ENCODE data around the gene ZNF512B.
"Not testable (repeated sequence)": the region's sequence is repeated elsewhere in the genome, so short reads cannot be mapped to it uniquely, and the experiment has no call there.

ZNF512B gene, protein sequence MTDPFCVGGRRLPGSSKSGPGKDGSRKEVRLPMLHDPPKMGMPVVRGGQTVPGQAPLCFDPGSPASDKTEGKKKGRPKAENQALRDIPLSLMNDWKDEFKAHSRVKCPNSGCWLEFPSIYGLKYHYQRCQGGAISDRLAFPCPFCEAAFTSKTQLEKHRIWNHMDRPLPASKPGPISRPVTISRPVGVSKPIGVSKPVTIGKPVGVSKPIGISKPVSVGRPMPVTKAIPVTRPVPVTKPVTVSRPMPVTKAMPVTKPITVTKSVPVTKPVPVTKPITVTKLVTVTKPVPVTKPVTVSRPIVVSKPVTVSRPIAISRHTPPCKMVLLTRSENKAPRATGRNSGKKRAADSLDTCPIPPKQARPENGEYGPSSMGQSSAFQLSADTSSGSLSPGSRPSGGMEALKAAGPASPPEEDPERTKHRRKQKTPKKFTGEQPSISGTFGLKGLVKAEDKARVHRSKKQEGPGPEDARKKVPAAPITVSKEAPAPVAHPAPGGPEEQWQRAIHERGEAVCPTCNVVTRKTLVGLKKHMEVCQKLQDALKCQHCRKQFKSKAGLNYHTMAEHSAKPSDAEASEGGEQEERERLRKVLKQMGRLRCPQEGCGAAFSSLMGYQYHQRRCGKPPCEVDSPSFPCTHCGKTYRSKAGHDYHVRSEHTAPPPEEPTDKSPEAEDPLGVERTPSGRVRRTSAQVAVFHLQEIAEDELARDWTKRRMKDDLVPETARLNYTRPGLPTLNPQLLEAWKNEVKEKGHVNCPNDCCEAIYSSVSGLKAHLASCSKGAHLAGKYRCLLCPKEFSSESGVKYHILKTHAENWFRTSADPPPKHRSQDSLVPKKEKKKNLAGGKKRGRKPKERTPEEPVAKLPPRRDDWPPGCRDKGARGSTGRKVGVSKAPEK

DNA sequence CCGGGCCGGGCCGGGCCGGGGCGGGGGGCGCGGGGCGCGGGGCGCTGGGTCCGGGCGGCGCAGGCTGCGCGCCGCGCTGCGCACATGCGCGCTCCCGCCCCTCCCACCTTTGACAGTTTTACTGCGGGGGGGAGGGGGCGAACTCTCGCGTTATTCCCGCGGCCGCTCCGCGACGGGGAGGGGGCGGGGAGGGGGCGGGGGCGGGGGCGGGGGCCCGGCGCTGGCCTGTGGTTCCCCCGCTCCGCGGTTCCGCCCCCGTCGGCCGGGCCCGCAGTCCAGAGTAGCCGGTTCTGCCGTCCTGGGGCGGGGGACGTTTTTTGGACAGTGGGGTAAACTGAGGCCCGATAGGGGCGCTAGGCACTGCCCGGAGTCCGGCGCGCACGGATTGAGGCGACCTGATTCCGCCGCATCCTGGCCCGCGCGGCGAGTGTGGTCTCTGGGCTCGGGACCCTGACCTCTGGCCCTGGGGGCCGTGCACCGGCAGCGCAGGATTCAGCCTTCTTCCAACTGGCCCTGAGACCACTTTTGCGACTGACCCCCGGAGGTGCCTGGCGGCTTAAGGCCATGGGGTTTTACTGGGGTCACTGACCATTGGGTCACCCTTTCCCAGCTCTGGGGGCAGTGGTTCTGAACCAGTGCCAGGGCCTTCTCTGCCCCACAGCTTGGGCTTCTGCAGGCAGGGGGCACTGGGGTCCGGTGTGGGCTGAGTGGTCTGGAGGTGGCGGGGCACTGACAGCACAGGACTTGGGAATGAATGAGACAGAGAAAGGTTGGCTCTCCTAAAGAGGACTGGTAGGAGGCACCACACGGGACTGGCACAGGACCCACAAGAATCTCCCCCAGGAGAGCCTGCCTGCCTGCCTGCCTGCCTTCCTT is at the start of gene ZNF512B:
Gene ZNF512B, minus strand, starts transcription at position 93 of the 876 bp plus-strand sequence. CDS start 1,980 bp downstream, outside the sequence.
- DNase-seq (ENCODE audit: low read depth in 2 of 2) = peak in 1 of 2 donors; percentile 44

DNA sequence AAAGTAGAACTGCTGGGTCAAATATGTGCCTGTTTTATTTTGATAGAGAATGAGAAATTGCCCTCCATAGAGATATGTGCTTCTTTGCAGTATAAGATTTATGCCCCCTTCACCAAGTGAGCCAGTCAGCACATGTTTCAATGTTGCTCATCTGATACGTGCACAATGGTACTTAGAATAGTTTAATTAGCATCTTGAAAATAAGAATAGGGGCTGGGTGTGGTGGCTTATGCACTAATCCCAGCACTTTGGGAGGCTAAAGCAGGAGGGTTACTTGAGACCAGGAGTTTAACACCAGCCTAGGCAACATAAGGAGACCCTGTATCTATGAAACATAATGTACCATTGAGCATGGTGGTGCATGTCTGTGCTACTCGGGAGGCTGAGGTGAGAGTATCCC is 45.9 kb upstream of the ZNF512B start:
- no peak for DNase-seq (ENCODE audit: low read depth in 2 of 2)

DNA sequence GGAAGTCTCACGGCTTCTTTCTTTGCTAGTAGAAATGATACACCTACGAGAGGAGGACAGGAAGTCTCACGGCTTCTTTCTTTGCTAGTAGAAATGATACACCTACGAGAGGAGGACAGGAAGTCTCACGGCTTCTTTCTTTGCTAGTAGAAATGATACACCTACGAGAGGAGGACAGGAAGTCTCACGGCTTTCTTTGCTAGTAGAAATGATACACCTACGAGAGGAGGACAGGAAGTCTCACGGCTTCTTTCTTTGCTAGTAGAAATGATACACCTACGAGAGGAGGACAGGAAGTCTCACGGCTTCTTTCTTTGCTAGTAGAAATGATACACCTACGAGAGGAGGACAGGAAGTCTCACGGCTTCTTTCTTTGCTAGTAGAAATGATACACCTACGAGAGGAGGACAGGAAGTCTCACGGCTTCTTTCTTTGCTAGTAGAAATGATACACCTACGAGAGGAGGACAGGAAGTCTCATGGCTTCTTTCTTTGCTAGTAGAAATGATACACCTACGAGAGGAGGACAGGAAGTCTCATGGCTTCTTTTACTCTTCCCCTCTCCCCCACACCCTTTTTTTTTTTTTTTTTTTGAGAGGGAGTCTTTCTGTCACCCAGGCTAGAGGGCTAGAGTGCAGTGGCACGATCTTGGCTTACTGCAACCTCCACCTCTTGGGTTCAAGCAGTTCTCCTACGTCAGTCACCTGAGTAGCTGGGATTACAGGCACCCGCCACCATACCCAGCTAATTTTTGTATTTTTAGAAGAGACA is 42.8 kb upstream of the ZNF512B start:
- not testable (repeated sequence) for DNase-seq (ENCODE audit: low read depth in 2 of 2)

DNA sequence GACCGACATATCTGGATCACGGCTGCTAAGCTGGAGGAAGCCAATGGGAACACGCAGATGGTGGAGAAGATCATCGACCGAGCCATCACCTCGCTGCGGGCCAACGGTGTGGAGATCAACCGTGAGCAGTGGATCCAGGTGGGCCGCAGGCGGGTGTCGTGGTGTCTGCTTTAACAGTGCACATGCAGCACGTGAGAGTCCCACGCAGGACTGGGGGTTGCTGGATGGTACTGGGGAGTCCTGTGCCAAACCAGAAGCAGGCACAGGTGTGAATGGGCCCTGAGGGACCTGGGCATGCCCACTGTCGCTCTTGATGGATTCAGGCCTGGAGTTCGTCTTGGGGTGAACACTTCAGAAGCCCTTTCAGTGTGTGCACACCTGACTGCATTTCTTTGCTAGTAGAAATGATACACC is 41.6 kb upstream of the ZNF512B start:
- no peak for DNase-seq (ENCODE audit: low read depth in 2 of 2)

DNA sequence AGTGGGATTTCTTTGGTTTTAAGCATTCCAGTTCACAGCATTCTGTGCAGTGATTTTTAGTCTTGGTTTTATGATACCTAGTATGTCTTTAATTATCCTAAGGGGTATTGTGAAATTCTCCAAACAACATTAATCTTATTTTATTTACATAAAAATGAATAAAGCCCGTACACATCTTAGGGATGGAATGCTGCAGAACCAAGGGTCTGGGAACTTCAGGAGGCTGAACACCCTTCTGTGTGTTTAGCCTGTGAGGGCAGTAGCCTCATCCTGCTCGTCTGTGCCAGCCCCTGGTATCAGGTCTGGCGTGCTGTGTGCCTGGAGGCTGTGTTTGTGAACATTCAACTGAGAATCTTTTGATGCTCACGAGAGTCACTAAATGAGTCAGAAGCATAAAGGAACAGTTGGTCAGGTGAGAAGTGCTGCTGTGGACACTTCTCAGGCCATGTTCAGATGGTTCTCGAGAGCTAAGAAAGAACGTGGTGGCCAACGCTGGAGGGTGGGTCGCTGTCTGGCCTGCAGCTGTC is 41.0 kb upstream of the ZNF512B start:
- no peak for DNase-seq (ENCODE audit: low read depth in 2 of 2)

DNA sequence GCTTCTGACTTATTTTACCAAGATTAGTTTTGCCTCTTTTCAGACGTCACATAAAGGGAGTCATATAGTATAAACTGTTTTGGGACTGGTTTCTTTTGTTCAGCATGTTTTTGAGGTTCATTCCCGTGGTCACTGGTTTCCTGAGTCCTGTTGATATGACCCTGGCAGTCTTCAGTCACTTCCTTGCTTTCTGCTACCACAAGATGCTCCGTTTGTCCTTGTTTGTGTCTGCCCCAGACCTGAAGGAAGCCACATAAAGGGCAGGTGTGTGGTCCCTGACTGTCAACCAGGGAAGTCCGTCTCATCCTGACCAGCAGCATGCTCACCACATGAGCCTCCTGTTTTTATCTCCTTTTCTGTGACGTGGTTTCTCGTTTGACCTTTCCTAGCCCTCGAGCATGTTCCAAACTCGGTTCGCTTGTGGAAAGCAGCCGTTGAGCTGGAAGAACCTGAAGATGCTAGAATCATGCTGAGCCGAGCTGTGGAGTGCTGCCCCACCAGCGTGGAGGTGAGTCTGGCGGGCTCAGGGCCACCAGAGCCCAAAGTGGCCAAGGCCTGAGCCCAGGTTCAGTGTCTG is 40.2 kb upstream of the ZNF512B start:
- DNase-seq (ENCODE audit: low read depth in 2 of 2) = no peak

DNA sequence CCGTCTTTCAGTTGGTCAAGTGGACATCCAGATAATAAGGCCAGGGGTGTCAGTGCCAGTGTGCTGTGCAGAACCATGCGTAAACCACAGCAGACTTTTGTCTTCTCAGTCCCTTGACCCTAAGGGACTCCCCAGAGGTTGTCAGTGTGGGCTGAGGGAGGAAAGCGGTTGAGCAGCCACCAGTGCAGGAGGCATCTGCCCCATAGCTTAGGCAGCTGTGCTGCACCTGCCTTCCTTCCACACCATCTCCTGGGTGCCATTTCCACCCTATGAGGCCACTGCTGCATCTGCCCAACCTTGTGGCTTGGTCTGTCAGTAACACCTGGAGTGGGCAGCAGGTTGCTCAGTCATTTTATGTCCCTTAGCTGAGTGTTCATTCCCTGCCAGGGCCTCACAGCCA is 37.2 kb upstream of the ZNF512B start:
- DNase-seq (ENCODE audit: low read depth in 2 of 2) = no peak

DNA sequence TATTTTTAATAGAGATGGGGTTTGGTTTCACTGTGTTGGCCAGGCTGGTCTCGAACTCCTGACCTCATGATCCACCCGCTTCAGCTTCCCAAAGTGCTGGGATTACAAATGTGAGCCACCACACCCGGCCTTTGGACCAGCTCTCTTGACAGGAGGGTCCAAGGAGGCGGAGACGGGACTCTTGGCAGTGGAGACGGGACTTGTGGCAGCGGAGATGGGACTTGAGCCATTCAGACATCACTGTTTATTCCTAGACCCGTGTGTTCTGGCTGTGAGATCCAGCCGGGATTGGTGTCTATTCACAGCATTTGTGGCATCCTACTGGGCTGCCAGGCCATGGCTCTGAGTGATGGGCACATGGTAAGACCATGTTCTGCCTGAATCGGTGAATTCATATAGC is 36.8 kb upstream of the ZNF512B start:
- DNase-seq (ENCODE audit: low read depth in 2 of 2) = no peak

DNA sequence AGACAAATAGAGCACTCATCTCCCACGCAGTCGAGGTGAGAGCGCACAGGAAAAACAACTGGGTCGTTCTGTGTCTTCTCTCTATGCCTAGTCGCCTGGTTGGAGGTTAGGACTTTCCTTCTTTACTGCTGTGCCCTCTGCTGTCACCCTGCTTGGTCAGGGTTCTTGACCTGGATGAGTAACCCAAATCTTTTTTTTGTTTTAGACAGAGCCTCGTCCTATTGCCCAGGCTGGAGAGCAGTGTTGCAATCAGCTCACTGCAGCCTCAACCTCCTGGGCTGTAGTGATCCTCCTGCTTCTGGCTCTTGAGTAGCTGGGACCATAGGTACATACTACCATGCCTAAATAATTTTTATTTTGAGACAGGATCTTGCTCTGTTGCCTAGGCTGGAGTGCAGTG is 35.7 kb upstream of the ZNF512B start:
- no peak for DNase-seq (ENCODE audit: low read depth in 2 of 2)

DNA sequence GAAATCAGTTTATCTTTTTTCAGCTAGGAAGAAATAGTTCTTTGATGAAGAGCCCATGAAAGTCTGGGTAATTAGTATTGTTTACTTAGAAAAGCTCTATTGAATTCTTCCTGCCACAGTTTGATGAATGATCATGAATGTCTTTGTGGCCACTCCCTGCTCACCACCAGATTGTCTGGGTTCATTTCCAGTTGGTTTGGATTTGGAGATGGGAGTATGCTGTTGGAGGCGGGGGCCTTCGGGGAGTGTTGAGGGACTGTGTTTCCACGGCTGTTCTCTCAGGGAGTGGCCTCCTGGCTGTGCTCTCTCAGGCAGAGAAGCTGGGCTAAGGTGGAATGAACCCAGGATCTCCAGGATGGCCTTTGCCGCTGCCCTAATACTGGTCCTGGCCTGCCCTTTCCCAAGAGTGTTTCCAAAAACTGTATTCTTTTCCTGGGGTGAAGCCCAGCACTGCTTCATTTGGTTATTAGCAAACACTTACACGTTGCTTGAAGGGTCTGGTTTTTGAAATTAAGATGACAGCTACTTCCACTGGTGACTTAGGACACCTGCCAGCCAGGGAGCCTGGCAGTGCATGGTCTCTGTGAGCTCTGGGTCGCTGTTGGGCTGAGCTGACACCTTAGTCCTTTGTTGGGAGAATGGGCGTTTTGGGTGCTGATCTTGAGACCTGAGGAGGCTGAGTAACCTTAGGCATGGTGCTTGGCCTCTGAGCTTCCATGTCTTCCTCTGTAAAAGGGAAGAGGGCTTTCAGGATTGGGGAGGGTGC is 34.4 kb upstream of the ZNF512B start:
- no peak for DNase-seq (ENCODE audit: low read depth in 2 of 2)

DNA sequence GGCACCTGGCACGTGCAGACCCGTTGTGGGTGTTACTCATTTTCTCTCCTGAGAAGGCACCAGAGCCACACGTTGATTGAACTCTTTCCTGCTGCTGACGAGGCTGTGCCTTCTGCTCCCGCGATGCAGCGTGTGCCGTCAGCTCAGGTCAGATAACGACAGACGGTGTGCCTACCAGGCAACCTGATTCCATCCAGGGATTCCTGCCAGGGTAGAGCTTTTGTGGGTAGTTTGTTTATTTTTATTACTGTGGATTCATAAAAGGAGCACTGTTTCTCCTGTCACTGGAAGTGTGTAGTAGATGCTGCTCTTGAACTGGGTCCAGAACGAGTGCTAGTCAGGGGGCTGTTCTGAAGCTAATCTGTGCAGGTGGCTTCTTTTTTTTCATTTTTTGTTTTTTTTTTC is 31.9 kb upstream of the ZNF512B start:
- DNase-seq (ENCODE audit: low read depth in 2 of 2) = no peak

DNA sequence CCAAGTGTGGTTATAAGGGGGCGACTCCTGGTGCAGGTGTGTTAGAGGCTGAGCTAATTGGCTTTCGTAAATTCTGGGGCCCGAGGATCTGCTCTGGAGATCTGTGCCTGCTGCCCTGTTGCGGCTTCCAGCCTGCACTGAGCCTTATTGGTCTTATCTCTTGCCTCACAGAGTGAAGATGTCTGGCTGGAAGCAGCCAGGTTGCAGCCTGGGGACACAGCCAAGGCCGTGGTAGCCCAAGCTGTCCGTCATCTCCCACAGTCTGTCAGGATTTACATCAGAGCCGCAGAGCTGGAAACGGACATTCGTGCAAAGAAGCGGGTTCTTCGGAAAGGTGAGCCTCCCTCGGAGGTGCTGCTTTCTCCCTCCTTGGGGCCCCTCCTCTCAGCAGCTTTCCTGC is 31.2 kb upstream of the ZNF512B start:
- no peak for DNase-seq (ENCODE audit: low read depth in 2 of 2)

DNA sequence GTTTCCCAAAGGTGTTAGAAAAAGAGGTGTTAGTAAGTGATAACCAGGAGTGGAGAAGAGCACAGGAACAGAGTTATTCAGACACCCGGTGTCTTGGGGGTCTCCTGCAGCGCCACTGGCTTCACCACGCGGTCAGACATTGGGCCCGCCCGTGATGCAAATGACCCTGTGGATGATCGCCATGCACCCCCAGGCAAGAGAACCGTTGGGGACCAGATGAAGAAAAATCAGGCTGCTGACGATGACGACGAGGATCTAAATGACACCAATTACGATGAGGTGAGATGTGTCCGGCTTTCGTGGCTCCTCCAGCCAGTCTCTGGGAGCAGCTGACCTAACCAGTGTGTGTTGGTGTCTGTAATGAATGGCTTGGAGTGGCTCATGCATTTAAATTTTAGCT is 13.2 kb upstream of the ZNF512B start:
- no peak for DNase-seq (ENCODE audit: low read depth in 2 of 2)

DNA sequence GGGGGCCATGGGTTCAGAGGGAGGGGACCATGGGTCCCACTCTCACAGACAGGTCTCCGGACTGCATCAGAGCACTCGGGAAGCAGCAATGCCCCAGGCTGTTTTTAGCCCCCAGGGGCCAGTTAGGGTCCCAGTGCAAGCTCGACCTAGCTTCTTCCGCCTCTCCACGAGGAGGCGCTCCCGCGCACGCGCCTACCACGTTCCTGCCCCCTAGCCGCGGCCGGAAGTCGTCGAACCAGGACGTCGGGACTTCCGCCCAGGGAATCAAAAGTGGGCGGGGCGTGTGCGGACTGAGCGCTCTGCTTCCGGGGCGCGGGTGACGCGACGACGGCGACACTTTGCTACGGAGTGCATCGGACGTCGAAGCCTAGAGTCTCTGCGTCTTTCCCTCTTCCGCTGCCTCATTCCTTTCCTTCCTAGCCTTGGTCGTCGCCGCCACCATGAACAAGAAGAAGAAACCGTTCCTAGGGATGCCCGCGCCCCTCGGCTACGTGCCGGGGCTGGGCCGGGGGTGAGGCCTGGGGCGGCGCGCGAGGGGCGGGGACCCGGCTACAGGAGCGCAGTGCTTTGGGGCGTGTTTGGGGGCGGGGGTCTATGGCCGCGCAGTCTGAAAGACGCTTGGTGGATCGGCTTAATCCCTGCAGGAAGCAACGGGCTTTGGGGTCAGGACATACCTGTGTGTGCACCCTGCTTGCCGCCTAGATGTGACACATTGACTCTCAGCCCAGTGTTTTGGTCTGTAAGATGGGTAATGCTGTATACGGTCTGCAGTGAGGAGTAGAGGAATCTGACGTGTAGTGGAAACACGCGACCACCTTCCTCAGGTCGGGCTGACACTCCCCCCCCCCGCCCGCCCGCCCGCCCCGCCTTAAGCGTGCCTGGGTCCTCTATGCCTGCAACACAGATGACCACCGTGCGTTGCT is 11.3 kb upstream of the ZNF512B start, which contains the start of gene PRPF6:
Gene PRPF6, plus strand, starts transcription at position 327 of the 923 bp plus-strand sequence. Its CDS starts 114 bp downstream, at position 441.
- peak; percentile 89 to 93 for DNase-seq (ENCODE audit: low read depth in 2 of 2)

DNA sequence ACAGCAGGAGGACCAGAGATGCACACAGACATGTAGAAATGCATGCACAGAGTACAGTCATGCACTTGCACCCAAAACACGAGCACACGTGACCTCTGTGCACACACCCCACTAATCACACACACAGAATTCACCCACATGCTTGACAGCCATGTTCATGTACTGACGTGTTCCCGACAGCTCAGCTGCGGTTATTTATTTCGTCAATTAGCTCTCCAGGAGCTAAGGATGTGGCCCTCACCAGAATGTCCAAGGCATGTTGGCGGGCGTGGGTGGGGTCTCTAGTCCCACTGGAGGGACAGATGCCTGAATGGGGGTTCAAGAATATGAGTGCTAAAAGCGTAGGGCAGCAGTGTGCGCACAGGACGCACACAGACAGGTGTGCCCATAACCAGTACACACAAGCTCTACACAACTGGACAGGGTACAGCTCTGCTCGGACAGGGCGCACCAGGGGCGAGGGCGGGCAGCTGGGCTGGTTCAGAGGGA is 10.6 kb upstream of the ZNF512B start:
- DNase-seq (ENCODE audit: low read depth in 2 of 2) = no peak

DNA sequence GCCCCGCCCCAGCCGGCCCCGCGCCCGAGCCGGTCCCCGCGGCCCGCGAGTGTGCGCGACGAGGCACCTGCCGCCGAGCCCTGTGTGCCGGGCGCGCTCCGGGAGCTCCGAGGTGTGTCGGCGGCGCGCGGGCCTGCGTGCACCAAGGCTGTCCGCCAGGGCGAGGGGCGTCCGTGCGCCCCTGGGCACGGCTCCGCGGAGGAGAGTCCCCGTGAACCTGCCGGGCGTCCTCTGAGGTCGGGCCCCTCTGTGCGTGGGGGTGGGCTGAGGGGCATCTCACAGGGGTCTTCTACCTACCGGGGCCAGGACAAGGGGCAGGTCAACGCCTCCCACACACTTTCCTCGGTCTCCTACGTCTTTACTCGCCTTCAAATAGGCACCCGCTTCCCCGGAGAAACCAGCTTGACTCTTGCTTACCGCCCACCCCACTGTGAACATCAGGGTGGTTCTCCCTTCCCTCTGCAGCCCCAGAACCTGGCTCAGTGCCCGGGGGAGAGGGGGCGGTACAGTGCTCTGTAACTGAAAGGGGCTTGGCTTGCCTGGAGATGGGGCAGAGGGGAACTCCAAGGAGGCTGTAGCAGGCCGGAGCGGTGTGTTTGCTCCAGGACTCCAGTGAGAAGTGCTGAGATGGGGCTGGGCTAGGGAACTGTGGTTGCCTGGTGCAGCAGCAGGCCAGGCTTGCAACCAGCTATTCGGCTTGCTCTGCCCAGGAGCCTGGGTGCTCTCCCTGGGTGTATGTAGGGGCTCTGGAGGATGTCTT is 10.0 kb upstream of the ZNF512B start, which contains the start of gene SAMD10:
Gene SAMD10, minus strand, starts transcription at position 86 of the 760 bp plus-strand sequence. CDS start 175 bp downstream, outside the sequence.
- DNase-seq (ENCODE audit: low read depth in 2 of 2) = peak; percentile 77 to 85

DNA sequence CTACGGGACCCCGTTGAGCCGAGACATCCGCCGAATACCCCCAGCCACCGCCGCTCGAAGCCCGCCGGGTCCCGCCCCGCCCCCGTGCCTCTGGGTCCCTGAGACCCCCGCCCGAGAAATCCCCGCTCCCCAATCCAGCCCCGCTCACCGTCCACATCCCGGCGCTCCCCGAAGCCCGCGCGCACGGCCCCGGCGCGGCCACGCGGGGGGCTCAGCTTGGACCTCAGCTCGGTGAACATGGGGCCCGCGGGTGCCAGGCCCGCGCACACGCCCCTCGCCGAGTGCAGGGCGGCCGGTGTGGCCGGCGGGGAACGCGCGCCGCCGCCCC is 9.5 kb upstream of the ZNF512B start:
- DNase-seq (ENCODE audit: low read depth in 2 of 2) = no peak

Measured in stimulated activated CD8-positive, alpha-beta memory T cell treated with anti-CD3 and anti-CD28 coated beads, Interleukin-7, amount 100 ng/mL, for 4 hours (primary cell).